Measurements from ENCODE around the gene SORCS1.

Gene SORCS1

DNA sequence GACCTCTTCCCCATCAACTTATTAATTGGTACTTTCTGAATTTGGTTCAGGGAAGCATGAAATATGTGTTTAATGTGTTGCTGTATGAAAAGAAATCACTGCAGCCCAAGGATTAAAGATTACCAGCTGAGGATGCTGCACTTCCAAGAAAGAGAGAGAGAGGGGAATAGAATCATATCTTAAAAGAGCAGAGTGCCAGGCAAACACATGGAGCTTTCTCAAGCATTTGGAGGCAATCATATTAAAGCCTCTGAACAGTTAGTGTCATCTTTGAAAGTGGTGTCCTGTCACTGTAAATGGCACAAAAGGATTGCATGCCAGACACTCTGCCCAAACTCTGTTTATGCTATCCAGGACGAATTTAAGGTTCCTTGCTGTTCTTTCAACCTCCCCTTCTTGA, 386.7 kb downstream of the SORCS1 start:
- H3K4me3 ChIP-seq (ENCODE audit: low read depth, low read length) = no peak overlapping the region
- DNase-seq (ENCODE audit: low read depth) = no peak
- TF ChIP-seq, protein P1, sequence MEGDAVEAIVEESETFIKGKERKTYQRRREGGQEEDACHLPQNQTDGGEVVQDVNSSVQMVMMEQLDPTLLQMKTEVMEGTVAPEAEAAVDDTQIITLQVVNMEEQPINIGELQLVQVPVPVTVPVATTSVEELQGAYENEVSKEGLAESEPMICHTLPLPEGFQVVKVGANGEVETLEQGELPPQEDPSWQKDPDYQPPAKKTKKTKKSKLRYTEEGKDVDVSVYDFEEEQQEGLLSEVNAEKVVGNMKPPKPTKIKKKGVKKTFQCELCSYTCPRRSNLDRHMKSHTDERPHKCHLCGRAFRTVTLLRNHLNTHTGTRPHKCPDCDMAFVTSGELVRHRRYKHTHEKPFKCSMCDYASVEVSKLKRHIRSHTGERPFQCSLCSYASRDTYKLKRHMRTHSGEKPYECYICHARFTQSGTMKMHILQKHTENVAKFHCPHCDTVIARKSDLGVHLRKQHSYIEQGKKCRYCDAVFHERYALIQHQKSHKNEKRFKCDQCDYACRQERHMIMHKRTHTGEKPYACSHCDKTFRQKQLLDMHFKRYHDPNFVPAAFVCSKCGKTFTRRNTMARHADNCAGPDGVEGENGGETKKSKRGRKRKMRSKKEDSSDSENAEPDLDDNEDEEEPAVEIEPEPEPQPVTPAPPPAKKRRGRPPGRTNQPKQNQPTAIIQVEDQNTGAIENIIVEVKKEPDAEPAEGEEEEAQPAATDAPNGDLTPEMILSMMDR (IDR thresholded peaks at IDR 0.05; ENCODE audit: insufficient read depth, low read depth, low read length, missing control alignments) = no peak

DNA sequence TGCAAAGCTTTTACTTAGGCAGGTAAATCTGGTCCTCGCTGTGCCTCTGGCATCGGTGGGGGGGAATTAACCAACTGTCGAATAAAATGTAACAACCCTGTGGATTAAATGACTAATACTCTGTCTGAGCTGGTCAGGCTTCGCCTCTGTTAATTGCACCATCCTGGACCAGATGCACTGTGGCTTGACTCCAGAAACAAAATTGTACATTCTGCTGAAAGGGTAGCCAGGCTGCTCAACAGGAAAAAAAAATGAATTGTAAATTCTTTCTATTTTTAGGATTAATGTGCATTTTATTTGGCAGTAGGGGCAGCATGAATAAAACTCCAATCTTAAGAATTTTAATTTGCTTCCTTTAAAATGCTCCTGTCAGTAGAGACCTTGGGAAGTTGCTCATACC, 389.4 kb downstream of the SORCS1 start:
- no peak for DNase-seq (ENCODE audit: low read depth)
- TF ChIP-seq, protein P1 (IDR thresholded peaks at IDR 0.05; ENCODE audit: insufficient read depth, low read depth, low read length, missing control alignments) = no peak

DNA sequence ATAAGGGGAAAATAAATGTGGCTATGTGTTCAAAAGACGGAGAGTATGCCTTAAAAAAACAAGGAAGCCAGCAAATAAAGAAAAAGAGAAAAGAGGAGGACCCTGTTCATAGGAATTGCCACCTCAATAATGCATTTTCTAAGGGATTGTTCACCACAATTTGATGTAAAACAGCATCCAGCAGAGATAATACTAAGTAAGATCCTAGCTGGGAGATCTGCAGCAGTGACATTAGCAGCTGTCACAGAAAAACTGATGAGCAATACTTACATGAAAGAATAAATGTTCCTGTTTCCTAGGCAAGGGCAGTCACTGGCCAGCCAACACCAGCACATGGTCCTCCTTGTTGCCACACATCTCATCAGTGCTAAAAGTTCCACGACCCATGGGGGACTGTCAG, 391.5 kb downstream of the SORCS1 start:
- DNase-seq (ENCODE audit: low read depth) = no peak
- H3K4me3 ChIP-seq (ENCODE audit: low read depth, low read length) = no peak overlapping the region
- TF ChIP-seq, protein P1 (IDR thresholded peaks at IDR 0.05; ENCODE audit: insufficient read depth, low read depth, low read length, missing control alignments) = no peak

More for the DNA sequence above, 389.4 kb downstream of the SORCS1 start:
- H3K4me3 ChIP-seq (ENCODE audit: low read depth, low read length) = no peak overlapping the region

DNA sequence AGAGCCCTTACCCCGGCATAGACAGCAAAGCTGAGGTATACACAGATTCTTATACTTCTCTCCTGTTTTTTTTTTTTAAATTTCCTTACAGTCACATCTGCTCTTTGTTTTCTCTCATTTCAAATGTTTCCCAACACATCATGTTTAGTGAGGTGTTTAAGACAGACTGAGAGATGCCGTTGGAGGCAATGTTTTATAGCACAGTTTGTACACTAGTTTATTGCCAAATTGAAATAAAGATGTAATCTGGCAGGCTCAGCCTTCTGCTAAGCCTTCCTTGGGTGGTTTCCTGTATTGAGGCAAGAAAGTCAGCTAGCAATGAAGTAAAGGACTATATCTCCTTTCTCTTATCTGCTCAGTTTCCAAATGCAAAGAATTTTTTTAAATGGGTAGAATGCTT, 393.4 kb downstream of the SORCS1 start:
- DNase-seq (ENCODE audit: low read depth) = no peak
- H3K4me3 ChIP-seq (ENCODE audit: low read depth, low read length) = no peak overlapping the region
- TF ChIP-seq, protein P1 (IDR thresholded peaks at IDR 0.05; ENCODE audit: insufficient read depth, low read depth, low read length, missing control alignments) = no peak

DNA sequence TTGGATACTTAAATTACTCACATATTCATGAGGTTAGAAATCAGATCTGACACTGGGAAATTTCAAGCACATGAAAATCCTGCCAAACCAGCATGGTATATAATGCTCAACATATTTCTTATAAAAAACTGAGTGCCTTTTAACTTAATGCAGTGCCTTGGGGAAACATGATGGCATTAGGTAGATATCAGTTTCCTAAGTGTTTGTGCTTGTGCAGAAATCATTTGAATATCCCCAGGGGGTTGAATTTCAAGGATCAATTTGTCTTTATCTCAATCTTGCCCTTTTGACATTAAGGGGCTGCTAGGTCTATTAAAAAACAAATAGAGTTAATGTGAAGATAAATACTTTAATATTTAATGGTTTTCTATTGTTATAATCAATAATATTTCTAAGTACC, 396.3 kb downstream of the SORCS1 start:
- no peak for DNase-seq (ENCODE audit: low read depth)
- TF ChIP-seq, protein P1 (IDR thresholded peaks at IDR 0.05; ENCODE audit: insufficient read depth, low read depth, low read length, missing control alignments) = no peak
- no peak overlapping the region for H3K4me3 ChIP-seq (ENCODE audit: low read depth, low read length)

DNA sequence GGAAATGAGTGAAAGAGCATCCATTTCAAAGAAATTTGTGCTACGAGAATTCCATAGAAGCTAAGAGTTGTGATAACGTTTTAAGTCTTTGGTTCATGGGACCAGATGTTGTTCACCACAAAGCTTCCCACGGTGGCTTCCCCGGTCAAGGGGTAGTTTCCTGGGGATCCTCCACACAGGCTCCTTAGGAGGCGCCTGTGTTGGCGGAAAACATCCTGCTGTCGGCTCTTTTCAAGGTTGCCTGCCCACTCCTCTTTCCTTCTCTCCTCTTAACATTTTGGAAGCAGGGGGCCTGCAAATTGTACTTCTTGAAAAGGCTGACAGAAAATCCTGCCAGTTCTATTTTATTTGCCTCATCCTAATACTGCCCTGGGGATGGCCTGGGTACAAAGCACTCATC, 398.6 kb downstream of the SORCS1 start:
- DNase-seq (ENCODE audit: low read depth) = no peak
- TF ChIP-seq, protein P1 (IDR thresholded peaks at IDR 0.05; ENCODE audit: insufficient read depth, low read depth, low read length, missing control alignments) = no peak
- H3K4me3 ChIP-seq (ENCODE audit: low read depth, low read length) = no peak overlapping the region

DNA sequence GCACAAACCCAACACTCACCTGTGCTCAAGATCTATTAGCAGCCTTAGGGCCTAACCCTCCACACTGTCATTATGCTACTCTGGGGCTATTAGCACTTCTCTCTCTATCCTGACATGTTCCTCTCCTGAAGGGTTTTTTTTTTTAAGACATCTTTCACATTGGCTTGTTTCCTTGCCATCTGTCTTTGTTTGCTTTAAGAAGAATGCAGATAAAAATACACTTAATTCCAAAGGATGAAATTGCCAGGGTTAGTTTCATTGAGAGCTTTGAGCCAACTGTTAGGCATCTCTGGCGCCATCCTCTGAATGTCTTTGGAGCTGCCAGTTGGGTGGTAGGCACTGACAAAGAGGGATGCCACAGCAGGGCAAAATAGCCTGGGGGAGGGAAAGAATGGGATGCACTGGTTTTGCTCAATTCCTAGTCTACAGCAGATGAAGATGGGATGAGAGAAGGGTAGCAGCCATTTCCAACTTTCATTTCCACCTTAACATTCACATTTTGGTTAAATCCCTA, 399.2 kb downstream of the SORCS1 start:
- TF ChIP-seq, protein P1 (IDR thresholded peaks at IDR 0.05; ENCODE audit: insufficient read depth, low read depth, low read length, missing control alignments) = no peak
- no peak overlapping the region for H3K4me3 ChIP-seq (ENCODE audit: low read depth, low read length)
- no peak for DNase-seq (ENCODE audit: low read depth)

Data from GM12865 (cell line).